Kasumi-1 (cell line): ENCODE measurements around the gene FOSL2.
A peak's percentile ranks its signal among the peaks of the same experiment; 100 is the strongest.
"Not testable (repeated sequence)": the region's sequence is repeated elsewhere in the genome, so short reads cannot be mapped to it uniquely, and the experiment has no call there.

ENCODE experiments used
- DNase-seq, 2 experiments: peaks; one replicate each; lab custom pipeline; 2025; lab: John Stamatoyannopoulos, UW

Gene FOSL2

DNA sequence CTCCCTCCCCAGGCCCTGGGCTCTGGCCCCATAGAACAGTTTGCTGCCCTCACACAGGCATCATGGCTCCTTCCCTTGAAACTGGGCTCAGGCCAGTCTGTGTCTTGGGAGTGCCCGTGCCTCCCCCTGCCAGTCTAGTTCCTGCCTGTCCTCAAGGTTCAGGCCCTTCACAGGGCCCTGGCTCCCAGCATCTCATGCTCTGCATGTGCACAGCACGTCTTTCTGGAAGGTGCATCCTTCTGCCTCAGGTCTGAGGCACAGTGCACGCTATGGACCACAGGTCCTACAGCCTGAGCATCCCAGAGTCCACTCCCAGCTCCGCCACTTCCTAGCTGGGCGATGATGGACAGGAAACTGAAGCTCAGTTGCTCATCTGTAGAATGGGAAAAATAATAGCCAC is 35.6 kb upstream of the FOSL2 start:
- DNase-seq, result no peak

DNA sequence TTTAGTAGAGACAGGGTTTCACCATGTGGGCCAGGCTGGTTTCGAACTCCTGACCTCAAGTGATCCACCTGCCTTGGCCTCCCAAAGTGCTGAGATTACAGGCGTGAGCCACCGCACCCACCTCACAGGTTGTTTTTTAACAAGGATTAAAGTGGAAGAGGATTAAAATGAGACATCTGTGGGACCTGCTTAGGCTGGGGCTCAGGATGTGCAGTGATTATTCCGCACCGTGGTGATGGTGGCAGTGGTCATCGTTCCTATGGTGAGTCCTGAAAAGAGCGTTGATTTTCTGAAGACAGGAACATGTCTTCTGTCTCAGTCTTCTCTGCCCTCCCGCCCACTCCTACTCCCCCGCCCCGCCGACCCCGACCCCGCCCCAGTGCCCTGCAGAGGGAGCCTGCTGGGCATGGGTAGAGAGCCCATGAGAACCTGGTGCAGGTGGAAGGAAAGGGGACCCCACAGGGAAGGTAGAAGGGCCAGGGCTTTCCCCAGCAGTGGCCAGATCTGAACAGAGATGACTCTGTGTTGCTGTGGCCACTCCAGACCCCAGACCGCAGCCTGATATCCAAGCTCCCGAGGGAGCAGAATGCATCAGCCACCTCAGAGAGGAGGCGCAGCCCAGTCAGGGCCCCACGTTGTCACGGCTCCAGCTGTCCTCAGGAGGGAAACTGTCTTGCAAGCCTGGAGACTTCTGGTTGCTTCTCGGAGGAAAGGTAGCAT is 34.5 kb upstream of the FOSL2 start:
- no peak for DNase-seq

DNA sequence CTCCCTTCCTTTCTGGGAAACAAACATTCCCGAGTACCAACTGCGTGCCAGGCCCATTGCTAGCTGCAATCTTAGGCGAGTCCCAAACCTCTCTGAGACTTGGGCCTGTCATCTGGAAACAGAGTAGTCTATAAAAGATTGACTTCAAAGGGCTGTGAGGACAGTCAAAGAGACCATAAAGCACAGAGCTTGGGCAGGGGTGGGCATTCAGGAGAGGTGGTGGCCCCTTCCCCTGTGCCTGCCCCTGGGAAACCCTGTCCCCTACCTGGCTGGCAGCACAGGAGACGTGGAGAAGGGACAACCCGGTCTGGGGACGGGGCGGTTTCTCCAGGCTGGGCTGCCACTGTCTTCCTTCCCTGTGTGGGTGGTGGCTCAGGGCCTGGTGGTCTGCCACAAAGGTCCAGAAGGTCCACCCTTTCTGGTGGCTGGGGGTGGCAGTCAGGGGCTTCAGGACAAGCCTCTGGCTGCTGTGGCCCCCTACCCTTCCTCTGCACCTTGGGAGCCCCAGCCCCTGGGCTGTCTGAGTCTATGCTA is 33.9 kb upstream of the FOSL2 start:
- no peak for DNase-seq

DNA sequence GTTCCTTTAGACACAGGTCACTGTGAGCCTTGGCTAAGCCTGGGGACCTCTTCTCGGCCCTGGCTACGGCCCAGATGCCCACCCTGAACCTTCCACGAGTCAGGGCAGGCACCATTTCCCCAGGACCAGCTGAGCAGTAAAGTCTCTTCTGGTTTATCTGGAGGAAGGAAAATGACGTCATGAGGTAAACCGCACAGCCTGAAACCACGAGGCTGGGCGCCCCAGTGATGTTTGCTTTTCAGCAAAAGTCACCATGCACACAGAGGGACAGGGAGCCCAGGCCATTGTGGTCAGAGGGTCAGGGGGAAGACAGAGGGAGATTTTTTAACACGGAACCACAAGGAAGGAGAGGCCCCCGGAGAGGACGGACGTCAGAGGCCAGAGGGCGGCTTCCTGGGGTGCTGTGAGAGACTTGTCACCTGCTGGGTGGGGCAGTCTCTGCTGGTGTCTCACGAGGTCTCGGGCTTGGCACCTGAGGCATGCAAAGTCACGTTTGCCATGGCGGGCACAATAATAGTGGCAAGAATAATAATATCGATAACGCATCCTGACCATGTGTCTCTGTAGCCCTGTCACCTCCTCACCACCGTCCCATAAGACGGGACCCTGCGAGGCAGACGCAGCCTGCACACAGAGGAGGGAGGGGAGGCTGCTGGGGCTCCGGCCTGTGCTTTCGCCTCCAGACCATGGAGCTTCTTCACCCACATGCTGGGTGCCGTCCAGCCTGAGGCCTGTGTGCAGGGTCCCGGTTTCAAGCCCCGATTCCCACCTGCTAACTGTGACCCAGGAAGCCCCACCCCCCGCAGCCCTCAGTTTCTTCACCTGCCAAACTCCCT is 33.2 kb upstream of the FOSL2 start:
- DNase-seq, result peak; percentile 73 to 75

DNA sequence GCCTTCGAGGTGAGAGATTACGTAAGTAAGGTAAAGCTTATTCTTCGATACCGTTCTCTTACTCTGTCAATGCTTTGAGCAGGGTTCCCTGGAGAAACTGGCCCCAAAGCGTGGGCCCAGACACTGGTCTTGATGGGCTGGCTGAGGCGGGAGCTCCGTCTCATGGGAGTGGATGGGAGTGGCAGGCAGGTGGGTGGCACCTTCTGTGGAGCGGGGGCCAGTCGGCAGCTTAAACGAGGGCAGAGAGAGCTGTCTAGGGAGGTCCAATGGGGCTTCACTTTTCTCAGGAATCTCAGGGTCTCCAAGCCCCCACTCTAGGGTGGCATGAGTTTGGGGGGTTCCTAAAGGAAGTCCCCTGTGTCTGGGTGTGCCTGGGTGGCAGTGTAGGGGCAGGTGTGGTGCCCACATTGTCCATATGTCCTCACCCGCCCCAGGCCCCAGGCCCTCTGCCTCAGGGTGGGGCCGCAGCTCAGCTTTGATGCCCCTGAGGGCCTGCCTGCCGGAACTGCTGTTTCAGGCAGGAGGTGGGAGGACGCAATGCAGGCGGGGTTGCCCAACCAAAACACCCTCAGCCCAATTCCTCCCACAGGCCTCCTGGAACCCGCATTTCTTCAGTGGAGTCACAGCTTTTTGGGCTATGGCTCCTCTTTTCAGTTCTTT is 32.5 kb upstream of the FOSL2 start:
- no peak for DNase-seq

DNA sequence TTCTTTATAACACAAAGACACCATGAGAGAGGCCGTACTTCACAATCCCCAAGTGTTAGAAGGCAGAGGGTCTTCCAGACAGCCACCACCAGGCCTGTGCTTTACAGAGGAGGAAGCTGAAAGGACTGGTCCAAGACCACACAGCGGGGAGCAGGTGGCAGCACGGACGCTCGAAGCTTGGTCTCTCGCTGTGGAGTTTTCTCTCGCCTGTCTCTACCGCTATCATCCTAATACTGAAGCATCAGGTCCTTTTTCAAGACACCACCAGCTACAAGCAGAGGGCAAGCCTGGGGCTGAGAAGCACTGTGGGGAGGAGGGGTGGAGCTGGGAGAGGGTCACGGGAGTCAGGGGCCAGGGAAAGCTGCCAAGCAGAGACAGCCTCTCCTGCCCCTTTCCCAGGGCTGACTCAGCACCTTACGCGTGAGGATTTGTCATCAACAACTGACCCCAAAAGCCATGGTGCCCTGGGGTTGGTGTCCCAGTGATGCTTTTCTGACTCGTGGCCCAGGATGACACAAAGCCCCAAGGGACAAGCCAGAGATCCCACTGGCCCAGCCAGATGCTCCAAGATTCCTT is 31.9 kb upstream of the FOSL2 start:
- DNase-seq, result no peak

DNA sequence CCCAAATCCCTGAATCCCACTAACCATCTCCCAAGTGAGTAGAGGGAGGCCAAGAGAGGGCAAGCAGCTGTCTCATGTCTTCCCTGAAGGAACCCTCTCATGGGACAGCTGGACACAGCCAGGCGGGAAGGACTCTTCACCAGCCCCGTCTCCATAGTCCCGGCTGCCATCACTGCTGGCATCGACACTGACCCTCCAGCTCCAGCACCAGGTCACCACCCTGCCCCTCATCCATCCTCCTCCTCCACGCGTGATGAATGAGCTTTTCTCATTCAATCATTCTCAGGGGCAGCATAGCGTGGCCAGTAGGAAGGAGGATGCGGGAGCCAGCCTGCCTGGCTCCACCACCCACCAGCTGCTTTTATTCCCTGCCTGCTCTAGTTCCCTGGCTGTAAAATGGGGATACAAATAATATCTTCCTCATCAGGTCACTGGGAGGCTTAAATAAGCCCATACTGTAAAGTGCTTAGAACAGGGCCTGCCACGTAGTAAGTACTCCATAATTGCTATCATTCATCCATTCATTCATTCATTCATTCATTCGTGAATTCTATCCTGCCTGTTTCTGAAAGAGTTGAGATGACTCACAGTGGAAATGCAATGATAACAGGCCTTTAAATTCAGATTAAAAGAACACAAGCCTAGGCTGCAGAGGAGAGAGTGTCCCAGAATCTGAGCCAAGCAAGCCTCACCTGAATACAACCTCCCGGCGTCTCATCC is 30.5 kb upstream of the FOSL2 start:
- DNase-seq, result no peak

DNA sequence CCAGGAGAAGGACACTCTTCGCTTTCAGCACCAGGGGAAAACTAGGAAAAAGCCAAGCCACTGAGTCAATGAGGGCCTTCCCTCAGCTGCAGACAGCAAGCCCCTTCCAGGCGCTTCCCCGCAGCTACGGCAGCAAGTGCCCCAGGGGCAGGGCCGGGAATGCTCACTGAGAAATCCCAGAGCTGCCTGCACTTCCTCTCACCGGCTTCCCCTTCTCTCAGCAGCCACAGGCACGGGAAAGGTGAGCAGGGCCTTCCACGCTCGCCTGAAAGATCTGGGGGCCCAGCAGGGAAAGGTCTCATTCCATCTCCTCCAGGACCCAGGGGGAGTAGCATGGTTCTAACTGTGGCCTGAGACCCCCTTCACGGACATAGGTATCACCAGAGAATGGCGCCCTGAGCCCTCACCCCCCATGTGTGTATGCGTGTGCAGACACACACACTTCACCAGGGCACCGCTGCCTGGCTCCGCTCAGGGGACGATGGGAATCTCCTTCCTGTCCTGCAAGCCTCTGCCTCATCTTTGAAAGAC is 29.6 kb upstream of the FOSL2 start:
- no peak for DNase-seq

DNA sequence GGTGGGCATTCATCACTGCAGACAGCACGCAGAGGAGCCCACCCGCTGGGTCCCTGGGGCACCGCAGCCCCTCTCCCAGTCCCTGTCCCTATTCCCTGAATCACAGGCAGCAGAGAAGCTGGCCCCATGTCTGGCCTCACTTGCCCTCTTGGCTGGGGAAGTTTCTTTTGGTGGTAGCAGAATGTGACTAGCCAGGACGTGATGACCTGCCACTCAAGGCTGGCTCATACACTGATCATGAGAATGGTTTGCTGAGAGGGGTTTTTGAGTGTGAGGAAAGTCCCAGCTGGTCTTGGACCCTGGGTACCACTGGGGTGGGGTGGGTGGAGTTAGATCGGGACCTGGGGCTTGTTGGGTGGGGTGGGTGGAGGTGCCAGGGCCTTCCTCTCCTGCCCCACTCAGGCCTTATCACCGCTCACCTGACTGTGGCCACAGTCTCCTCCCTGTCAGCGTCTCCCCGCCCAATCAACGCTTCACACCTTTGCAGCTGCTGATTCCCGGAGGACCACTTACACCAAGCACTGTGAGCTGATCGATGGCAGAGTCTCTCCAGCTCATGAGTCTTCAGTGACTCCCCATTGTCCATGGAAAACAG is 28.9 kb upstream of the FOSL2 start:
- DNase-seq, result no peak

DNA sequence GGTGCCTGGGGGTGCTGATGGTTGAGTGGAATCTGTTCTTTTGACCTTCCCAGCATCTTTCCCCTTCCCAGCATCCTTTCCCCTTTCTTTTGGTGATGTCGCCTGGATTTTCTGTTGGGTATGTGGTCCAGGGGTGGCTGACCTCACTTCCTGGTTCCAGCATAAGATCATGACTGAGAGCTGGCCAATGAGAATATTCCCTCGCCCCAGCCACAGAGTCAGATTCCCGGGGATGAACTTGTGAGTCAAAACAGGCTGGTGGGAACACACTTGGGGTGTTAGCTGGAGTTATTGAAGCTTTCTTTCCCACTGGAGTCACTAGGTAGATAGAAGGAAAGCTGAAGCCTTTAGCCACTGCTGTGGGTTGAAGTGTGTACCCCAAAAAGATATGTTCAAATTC is 28.0 kb upstream of the FOSL2 start:
- no peak for DNase-seq

DNA sequence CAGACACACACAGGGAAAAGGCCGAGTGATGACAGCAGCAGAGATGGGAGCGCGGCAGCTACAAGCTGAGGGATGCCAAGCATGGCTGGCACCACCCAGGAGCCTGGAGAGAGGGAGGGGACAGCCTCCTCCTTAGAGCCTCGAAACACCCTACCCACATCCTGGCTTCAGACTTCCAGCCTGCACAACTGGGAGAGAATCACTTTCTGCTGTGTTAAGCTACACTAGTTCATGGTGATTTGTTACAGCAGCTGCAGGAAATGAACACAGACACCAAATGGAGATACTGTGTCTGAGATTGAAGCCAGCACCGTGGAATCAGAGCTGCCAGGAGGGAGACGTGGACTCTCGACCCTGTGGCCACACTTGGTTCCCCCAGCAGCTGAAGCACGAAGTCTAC is 27.5 kb upstream of the FOSL2 start:
- no peak for DNase-seq

DNA sequence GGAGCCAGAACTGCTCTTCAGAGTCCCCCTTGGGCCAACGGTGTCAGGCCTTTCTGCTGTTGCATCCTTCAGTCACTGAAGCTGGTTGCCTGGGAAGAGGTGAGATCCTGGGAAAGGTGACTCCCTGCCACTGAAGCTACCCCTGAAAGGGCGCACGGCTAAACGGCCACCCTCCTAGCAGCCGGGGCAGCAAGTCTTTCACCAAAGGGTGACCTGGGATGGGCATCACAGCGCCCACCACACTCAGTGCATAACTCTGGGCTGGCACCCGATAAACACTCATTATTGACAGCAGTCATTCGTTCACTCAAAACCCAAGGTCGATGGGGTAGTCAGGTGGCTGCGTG is 26.5 kb upstream of the FOSL2 start:
- DNase-seq, result no peak

DNA sequence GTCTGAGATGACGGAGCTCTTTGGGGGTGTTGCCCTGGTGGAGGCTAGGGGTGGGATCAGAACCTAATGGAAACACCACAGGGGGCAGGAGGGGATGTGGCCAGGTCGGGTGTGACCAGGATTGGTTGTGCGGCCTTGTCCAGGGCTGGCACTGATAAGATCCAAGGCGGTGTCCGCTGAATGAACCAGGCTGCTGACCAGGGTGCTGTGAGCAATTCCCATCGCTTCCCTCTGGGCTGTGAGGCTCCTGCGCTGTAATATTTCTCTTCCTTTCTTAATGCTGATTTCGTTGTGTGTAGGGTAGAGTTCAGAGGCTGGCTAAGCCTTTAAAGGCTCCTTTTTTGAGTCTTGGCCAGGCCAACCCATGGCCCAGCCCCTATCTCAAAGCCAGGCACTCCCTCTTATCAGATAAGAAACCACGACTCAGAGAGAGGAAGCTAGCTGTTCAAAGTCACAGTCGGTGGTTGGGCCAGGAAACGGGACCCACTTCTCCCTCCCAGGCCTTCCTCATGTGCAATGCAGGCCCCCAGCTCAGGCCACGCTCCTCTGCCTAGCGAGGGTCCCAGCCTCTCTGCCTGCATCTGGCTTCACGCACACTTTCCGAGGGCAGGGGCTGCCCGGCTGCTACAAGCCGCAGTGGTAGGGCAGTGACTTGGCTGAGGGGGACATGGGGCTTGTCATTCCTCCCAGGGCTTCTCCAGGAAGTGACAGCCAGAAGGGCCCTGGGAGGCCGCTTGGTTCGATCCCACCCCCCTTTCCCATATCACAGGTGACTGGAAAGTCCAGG is 26.0 kb upstream of the FOSL2 start:
- peak; percentile 99 for DNase-seq

DNA sequence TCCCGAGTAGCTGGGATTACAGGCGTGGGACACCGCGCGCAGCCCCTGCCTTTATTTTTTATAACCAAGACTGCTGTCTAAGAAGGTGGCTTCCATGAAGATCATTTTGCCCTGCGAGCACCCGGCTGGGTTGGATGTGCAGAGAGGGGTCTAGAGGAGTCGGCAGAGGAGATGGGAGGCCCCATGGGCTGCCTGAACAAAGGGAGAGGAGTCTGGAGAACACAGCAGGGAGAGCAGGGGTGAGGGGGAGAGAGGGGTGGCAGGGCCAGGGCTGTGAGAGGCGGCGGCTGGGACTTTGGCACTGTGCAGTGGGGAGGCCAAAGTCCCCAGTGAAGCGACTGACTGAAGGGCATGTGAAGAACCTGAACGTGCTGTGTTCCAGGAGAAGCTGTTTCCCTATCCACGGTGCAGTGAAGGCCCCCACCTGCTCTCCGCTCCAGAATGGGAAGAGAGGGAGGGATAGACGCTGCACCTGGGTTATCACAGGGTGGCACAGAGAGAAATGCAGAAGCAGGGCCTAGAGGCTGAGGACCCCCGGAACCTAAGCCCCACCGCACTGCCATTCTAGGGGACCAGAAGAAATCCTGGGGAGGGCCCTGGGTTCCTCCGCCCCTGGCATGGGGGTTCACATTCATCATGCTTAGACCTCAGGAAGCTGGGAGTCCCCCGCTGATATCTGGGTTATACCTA is 24.8 kb upstream of the FOSL2 start:
- DNase-seq, result no peak

DNA sequence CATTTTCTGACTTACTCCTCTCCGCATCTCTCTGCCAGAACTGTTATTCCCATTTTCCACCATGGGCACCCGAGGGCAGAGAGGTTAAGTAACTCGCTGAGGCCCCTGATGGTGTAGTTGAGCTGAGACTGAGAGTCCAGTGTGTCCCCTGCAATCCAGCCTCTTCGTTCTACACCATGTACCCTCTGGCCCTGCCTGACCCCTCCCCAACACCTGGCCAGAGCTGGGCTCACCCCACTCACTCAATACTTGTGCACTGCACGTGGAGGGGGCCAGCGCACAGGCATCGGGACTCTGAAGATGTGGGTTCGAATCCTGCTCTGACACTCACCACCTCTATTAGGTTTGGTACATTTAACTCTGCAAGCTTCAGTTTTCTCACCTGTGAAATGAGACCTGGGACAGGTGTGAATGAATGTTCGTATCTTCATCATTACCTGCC is 24.3 kb upstream of the FOSL2 start:
- DNase-seq, result no peak

DNA sequence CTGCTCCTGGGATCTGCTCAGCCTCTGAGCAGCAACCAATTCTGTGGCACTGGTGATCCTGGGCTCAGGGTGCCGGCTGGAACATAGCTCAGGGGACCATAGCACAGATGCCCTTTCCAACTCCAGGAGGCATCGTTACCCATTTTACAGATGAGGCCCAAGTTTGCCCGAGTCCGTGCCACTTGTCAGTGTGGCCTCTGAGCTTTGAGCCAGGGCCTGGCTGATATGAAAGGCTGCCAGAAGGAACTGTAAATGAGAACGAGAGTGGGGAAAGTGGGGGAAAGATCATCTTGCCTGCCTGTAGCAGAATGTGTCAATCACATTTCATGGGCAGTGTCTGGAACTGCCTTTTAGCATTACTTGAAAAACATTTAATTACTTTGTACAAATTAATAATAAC is 23.3 kb upstream of the FOSL2 start:
- DNase-seq, result no peak

DNA sequence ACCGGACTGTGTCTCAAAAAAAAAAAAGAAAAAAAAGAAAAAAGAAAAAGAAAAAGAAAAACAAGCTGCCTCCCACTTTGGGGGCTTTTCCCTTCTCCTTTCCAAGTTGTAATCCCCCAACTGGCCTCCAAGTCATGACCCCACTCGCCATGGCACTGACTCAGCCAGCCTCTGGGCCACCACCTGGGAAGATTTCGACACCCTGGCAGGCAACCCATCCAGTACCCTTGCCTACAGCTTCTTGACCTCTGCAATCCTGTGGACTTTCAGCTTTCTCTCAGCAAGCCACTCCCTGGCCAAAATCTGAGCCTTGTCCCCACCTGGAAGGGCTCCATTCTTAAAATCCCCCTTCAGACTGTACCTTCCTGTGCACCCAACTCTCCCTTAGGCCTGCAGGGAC is 22.3 kb upstream of the FOSL2 start:
- peak; percentile 64 to 68 for DNase-seq

DNA sequence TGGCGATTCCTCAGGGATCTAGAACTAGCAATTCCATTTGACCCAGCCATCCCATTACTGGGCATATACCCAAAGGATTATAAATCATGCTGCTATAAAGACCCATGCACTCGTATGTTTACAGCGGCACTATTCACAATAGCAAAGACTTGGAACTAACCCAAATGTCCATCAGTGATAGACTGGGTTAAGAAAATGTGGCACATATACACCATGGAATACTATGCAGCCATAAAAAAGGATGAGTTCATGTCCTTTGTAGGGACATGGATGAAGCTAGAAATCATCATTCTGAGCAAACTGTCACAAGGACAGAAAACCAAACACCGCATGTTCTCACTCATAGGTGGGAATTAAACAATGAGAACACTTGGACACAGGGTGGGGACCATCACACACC is 20.9 kb upstream of the FOSL2 start:
- not testable (repeated sequence) for DNase-seq

DNA sequence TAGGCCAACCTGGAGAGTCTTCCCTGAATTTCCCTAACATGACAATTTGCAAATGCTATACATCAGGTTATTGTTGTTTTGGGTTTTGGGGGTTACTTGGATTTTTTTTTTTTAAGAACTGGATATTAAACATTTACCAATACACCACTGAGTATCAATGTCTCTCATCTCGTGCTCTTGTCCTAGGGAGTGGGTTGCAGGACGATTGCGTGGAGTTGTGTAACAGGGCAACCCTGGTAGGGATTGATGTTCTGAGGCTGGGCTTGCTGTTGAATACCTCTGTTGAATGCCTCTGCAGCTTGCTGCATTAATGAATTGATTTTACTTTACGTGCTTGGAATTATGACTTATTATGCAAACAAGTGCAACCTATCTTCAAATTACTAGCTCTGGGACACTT is 18.8 kb upstream of the FOSL2 start:
- no peak for DNase-seq

DNA sequence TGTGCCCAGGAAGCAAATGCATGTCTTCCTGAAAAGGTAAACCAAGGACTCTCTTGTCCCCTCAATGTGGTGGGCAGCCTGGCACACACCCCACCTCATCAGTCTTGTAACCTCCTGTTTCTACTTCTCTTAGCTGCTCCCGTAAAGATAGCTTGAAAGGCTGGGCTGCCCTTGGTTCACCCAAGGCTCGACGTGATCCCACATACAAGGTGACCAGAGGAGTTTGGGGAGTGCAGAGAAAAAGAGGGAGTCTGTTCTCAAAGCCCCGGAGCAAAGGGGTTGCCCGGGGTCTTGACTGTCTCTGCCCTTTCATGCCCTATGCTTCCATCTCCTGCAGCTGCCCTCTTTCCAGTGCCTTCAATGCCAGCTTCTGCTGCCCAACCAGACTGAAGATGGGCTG is 18.3 kb upstream of the FOSL2 start:
- no peak for DNase-seq
